MM.1S (cell line): ENCODE data around the gene SLC38A8.

Experiments used
- DNase-seq: peaks from one replicate; pipeline ENCODE4 v3.0.0-alpha.2; 2015
- H2AFZ ChIP-seq: fragments of 300-600 bp; sonication (generic); 2 replicates; pipeline ENCODE4 v1.6.0; 2016; ENCODE audit warnings: antibody characterized with exemption, low read length
- H3F3A ChIP-seq: fragments of 300-600 bp; sonication (generic); 2 replicates; pipeline ENCODE4 v1.6.1; 2016; ENCODE audit warnings: mild to moderate bottlenecking, antibody characterized with exemption, low read length, moderate library complexity, mixed read lengths; ENCODE audit not compliant: insufficient read depth
- H3K27ac ChIP-seq: fragments of 300-600 bp; sonication (generic); 2 replicates; pipeline ENCODE4 v1.5.1; 2016; ENCODE audit warnings: mild to moderate bottlenecking, low read length
- H3K27me3 ChIP-seq: fragments of 300-600 bp; sonication (generic); replicated peaks from 2 replicates; pipeline ENCODE4 v1.6.0; 2016; ENCODE audit warnings: low read length; ENCODE audit not compliant: insufficient read depth
- H3K36me3 ChIP-seq: fragments of 300-600 bp; sonication (generic); replicated peaks from 2 replicates; pipeline ENCODE4 v1.6.1; 2016; ENCODE audit warnings: mild to moderate bottlenecking, low read length, mixed read lengths; ENCODE audit not compliant: insufficient read depth
- H3K4me1 ChIP-seq: fragments of 300-600 bp; sonication (generic); 2 replicates; pipeline ENCODE4 v1.6.1; 2016; ENCODE audit warnings: low read length, mixed read lengths
- H3K4me2 ChIP-seq: fragments of 300-600 bp; sonication (generic); 2 replicates; pipeline ENCODE4 v1.6.0; 2016; ENCODE audit warnings: low read depth, low read length
- H3K4me3 ChIP-seq: fragments of 300-600 bp; sonication (generic); 2 replicates; pipeline ENCODE4 v1.5.1; 2016; ENCODE audit warnings: low read length, mixed read lengths
- H3K79me2 ChIP-seq: fragments of 300-600 bp; sonication (generic); 2 replicates; pipeline ENCODE4 v1.6.1; 2016; ENCODE audit warnings: mixed run types, low read length, mixed read lengths
- H3K9ac ChIP-seq: fragments of 300-600 bp; sonication (generic); 2 replicates; pipeline ENCODE4 v1.6.1; 2016; ENCODE audit warnings: low read length, mixed read lengths
- H3K9me2 ChIP-seq: fragments of 300-600 bp; sonication (generic); replicated peaks from 2 replicates; pipeline ENCODE4 v1.6.1; 2016; ENCODE audit warnings: mild to moderate bottlenecking, low read length, mixed read lengths; ENCODE audit not compliant: insufficient read depth
- H3K9me3 ChIP-seq: fragments of 300-600 bp; sonication (generic); replicated peaks from 2 replicates; pipeline ENCODE4 v1.6.1; 2016; ENCODE audit warnings: mild to moderate bottlenecking, low read length, mixed read lengths; ENCODE audit not compliant: insufficient read depth
- H4K20me1 ChIP-seq: fragments of 300-600 bp; sonication (generic); 2 replicates; pipeline ENCODE4 v1.6.1; 2016; ENCODE audit warnings: mild to moderate bottlenecking, low read length, moderate library complexity, mixed read lengths; ENCODE audit not compliant: insufficient read depth
- EZH2 ChIP-seq: fragments of 300-600 bp; sonication (generic); optimal IDR thresholded peaks from 2 replicates; pipeline ENCODE3; 2017; ENCODE audit warnings: low read depth, mild to moderate bottlenecking, antibody characterized with exemption, low read length, mixed read lengths
- EZH2phosphoT487 ChIP-seq: fragments of 300-600 bp; sonication (generic); IDR thresholded peaks from 2 replicates; pipeline ENCODE4 v1.6.1; 2018; ENCODE audit warnings: antibody characterized with exemption, low read length
- TF ChIP-seq, protein P1 (sequence below): fragments of 300-600 bp; sonication (generic); IDR thresholded peaks from 2 replicates; pipeline ENCODE4 v1.5.1; 2016; ENCODE audit warnings: antibody characterized with exemption, low read length, mixed read lengths

Gene SLC38A8

GRCh38 chr16:84020353-84020752 lies 22.2 kb downstream of the SLC38A8 start:
- no peak overlapping the region for H2AFZ ChIP-seq
- no peak overlapping the region for H3K4me3 ChIP-seq
- no peaks in the 10 kb centered on the region for H4K20me1 ChIP-seq
- no peaks in the 10 kb centered on the region for H3F3A ChIP-seq
- peaks cover 24% of the 10 kb centered on the region for H3K27me3 ChIP-seq
- H3K27ac ChIP-seq, result no peak overlapping the region
- DNase-seq, result no peak
- no peaks in the 10 kb centered on the region for H3K4me1 ChIP-seq
- H3K36me3 ChIP-seq, result no peaks in the 10 kb centered on the region
- TF ChIP-seq EZH2, result no peak
- TF ChIP-seq, protein P1, sequence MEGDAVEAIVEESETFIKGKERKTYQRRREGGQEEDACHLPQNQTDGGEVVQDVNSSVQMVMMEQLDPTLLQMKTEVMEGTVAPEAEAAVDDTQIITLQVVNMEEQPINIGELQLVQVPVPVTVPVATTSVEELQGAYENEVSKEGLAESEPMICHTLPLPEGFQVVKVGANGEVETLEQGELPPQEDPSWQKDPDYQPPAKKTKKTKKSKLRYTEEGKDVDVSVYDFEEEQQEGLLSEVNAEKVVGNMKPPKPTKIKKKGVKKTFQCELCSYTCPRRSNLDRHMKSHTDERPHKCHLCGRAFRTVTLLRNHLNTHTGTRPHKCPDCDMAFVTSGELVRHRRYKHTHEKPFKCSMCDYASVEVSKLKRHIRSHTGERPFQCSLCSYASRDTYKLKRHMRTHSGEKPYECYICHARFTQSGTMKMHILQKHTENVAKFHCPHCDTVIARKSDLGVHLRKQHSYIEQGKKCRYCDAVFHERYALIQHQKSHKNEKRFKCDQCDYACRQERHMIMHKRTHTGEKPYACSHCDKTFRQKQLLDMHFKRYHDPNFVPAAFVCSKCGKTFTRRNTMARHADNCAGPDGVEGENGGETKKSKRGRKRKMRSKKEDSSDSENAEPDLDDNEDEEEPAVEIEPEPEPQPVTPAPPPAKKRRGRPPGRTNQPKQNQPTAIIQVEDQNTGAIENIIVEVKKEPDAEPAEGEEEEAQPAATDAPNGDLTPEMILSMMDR, result no peak
- TF ChIP-seq EZH2phosphoT487, result no peak
- H3K9ac ChIP-seq, result no peak overlapping the region
- no peaks in the 10 kb centered on the region for H3K9me3 ChIP-seq
- no peaks in the 10 kb centered on the region for H3K79me2 ChIP-seq
- H3K4me2 ChIP-seq, result no peak overlapping the region
- no peaks in the 10 kb centered on the region for H3K9me2 ChIP-seq

- no peak overlapping the region for H3K27ac ChIP-seq
- H3F3A ChIP-seq, result no peaks in the 10 kb centered on the region
- no peak for DNase-seq
- peaks cover 24% of the 10 kb centered on the region for H3K27me3 ChIP-seq
- TF ChIP-seq EZH2 (no peak), EZH2phosphoT487 (no peak)
- TF ChIP-seq, protein P1, result no peak
- H3K79me2 ChIP-seq, result no peaks in the 10 kb centered on the region
- no peak overlapping the region for H3K9ac ChIP-seq
- H3K36me3 ChIP-seq, result no peaks in the 10 kb centered on the region
- H4K20me1 ChIP-seq, result no peaks in the 10 kb centered on the region
- H3K4me3 ChIP-seq, result no peak overlapping the region
- H3K9me3 ChIP-seq, result no peaks in the 10 kb centered on the region
- no peak overlapping the region for H2AFZ ChIP-seq
- H3K4me1 ChIP-seq, result no peaks in the 10 kb centered on the region
- H3K9me2 ChIP-seq, result no peaks in the 10 kb centered on the region
- no peak overlapping the region for H3K4me2 ChIP-seq
Observed at GRCh38 chr16:84018710-84019109, 23.9 kb downstream of the SLC38A8 start.

GRCh38 chr16:84016477-84016876 lies 26.1 kb downstream of the SLC38A8 start:
- no peak for DNase-seq
- Histone ChIP-seq H3K4me2 (no peak overlapping the region), H3K9me3 (no peaks in the 10 kb centered on the region), H3F3A (no peaks in the 10 kb centered on the region), H3K36me3 (no peaks in the 10 kb centered on the region), H3K27me3 (peaks cover 18% of the 10 kb centered on the region), H3K4me1 (no peaks in the 10 kb centered on the region), H2AFZ (no peak overlapping the region), H3K79me2 (no peaks in the 10 kb centered on the region), H3K27ac (no peak overlapping the region), H3K9ac (no peak overlapping the region), H3K4me3 (no peak overlapping the region), H3K9me2 (no peaks in the 10 kb centered on the region), H4K20me1 (no peaks in the 10 kb centered on the region)
- TF ChIP-seq, protein P1, result no peak
- TF ChIP-seq EZH2phosphoT487 (no peak), EZH2 (no peak)
